ENCODE measurements around the gene AFF1. TPM values are rescaled to one million over a fixed set of nuclear protein-coding genes. Genes with fewer than 3 reads are reported as not detected.
"Not testable (repeated sequence)": the region's sequence is repeated elsewhere in the genome, so short reads cannot be mapped to it uniquely, and the experiment has no call there.

Gene AFF1
- total RNA-seq, 4 donors from 2014 or later = 22.9 to 47.1 (median 34.0) TPM

GRCh38 chr4:87067124-87067885 lies 132.5 kb downstream of the AFF1 start:
- Histone ChIP-seq H3K4me1 (peaks cover 7 to 47% (median 16%) of the 10 kb centered on the region in 3 donors), H3K27me3 (no peaks in the 10 kb centered on the region), H3K4me3 (no peak overlapping the region), H3K27ac (no peak overlapping the region), H3K9me3 (no peaks in the 10 kb centered on the region), H3K36me3 (peaks cover 0 to 19% (median 0%) of the 10 kb centered on the region in 3 donors)
- no peak for DNase-seq
- TF ChIP-seq CTCF (IDR thresholded peaks at IDR 0.05) = no peak
- TF ChIP-seq POLR2A (IDR thresholded peaks at IDR 0.05) = no peak
- WGBS, 2 donors = 66 to 75% methylated on average over 2 of the region's 2 CpGs
- intact Hi-C loops (cut with DNase I) = no loop called here

GRCh38 chr4:87068583-87069021 lies 133.8 kb downstream of the AFF1 start:
- Histone ChIP-seq H3K4me3 (no peak overlapping the region), H3K36me3 (peaks cover 0 to 19% (median 0%) of the 10 kb centered on the region in 3 donors), H3K4me1 (peaks cover 7 to 60% (median 28%) of the 10 kb centered on the region in 3 donors), H3K27ac (peak overlapping the region; percentile 32 to 60 (median 42)), H3K27me3 (no peaks in the 10 kb centered on the region), H3K9me3 (no peaks in the 10 kb centered on the region)
- 26 to 31% methylated on average over 7 of the region's 7 CpGs for WGBS, 2 donors
- DNase-seq = no peak
- TF ChIP-seq POLR2A (IDR thresholded peaks at IDR 0.05) = no peak
- intact Hi-C loops (cut with DNase I) = no loop called here

- Histone ChIP-seq H3K36me3 (peaks cover 0 to 17% (median 0%) of the 10 kb centered on the region in 3 donors), H3K4me3 (no peak overlapping the region), H3K9me3 (no peaks in the 10 kb centered on the region), H3K27me3 (no peaks in the 10 kb centered on the region), H3K27ac (peak overlapping the region; percentile 32 to 60 (median 42)), H3K4me1 (peaks cover 7 to 65% (median 34%) of the 10 kb centered on the region in 3 donors)
- intact Hi-C loops (cut with DNase I) = no loop called here
- TF ChIP-seq CTCF (IDR thresholded peaks at IDR 0.05) (no peak), POLR2A (IDR thresholded peaks at IDR 0.05) (no peak)
- DNase-seq = no peak
- 66% methylated on average over 3 of the region's 3 CpGs for WGBS, 2 donors
These were observed 134.4 kb downstream of the AFF1 start for GRCh38 chr4:87069037-87069742.

GRCh38 chr4:87071401-87071800 lies 136.6 kb downstream of the AFF1 start:
- DNase-seq = no peak
- TF ChIP-seq CTCF (IDR thresholded peaks at IDR 0.05) (no peak), POLR2A (IDR thresholded peaks at IDR 0.05) (no peak)
- 72 to 82% methylated on average over 3 of the region's 3 CpGs for WGBS, 2 donors
- Histone ChIP-seq H3K4me3 (no peak overlapping the region), H3K36me3 (peaks cover 0 to 4% (median 0%) of the 10 kb centered on the region in 3 donors), H3K4me1 (peaks cover 8 to 88% (median 43%) of the 10 kb centered on the region in 3 donors), H3K27ac (peak overlapping the region in 1 of 4 donors; percentile 13), H3K27me3 (no peaks in the 10 kb centered on the region), H3K9me3 (no peaks in the 10 kb centered on the region)
- intact Hi-C loops (cut with DNase I) = no loop called here

GRCh38 chr4:87072545-87072944 lies 137.7 kb downstream of the AFF1 start:
- Histone ChIP-seq H3K27ac (peak overlapping the region in 2 of 4 donors; percentile 77 to 81), H3K4me1 (peaks cover 20 to 93% (median 50%) of the 10 kb centered on the region in 3 donors)
- H3K27me3 ChIP-seq; intact Hi-C loops (cut with DNase I); H3K4me3 ChIP-seq; DNase-seq; H3K9me3 ChIP-seq; H3K36me3 ChIP-seq: not testable (repeated sequence)
- 69 to 88% methylated on average over 10 of the region's 10 CpGs for whole genome bisulfite sequencing, 2 donors

Data from esophagus squamous epithelium (tissue), 5 donors.